ENCODE measurements around the gene KIF18A. TPM values are rescaled to one million over a fixed set of nuclear protein-coding genes. Genes with fewer than 3 reads are reported as not detected.

The KIF18A gene
- total RNA-seq, 2 experiments from 2014 or later: 36.4 to 42.3 TPM

DNA sequence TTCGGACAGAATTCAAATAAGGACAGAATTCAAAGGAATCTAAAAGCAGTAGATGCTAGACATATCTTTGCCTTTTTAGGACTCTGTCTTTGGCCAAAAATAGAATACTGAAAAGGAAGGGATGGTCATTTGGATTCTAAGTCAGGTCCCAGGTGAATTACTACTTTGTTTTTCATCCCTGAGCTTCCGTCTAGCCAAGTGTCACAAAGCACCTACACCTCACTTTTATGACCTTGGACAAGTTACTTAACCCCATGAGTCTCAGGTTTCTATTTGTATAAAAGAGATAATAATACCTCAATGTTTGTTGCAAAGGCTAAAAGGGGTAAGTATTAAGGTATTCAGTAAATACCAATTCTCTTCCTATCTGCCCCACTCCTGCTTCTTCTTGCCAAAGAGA lies 7.3 kb downstream of the KIF18A start:
- peaks cover 100% of the 10 kb centered on the region for H3K79me2 ChIP-seq (ENCODE audit: insufficient read depth, low read depth, low read length)
- no peaks in the 10 kb centered on the region for H3K9me2 ChIP-seq (ENCODE audit: insufficient read depth, low read length)
- H3K36me3 ChIP-seq (ENCODE audit: insufficient read depth, low read length): peaks cover 66% of the 10 kb centered on the region
- no TSS peak for BruUV-seq (replicated peaks)
- CTCF ChIA-PET (ENCODE audit: unreplicated experiment): no interaction called here
- H2AFZ ChIP-seq (ENCODE audit: low read length): no peak overlapping the region
- POLR2A ChIA-PET: interaction anchor here (0.8 to 0.9 kb wide), 2 partner anchors 11 to 1816 kb away, joined by 3 read pairs; no protein-coding TSS in a partner anchor
- peaks cover 42% of the 10 kb centered on the region for H4K20me1 ChIP-seq (ENCODE audit: insufficient read depth, low read length)
- intact Hi-C loops (cut with micrococcal nuclease; ENCODE audit: unreplicated experiment): no loop called here
- no peaks in the 10 kb centered on the region for H3K9me3 ChIP-seq (ENCODE audit: low read length)
- H3K4me3 ChIP-seq (ENCODE audit: low read depth, low read length, poor library complexity, severe bottlenecking): no peak overlapping the region
- H3K4me1 ChIP-seq (ENCODE audit: insufficient read depth, low read length, poor library complexity, severe bottlenecking): peaks cover 17% of the 10 kb centered on the region
- TF ChIP-seq, protein P1, sequence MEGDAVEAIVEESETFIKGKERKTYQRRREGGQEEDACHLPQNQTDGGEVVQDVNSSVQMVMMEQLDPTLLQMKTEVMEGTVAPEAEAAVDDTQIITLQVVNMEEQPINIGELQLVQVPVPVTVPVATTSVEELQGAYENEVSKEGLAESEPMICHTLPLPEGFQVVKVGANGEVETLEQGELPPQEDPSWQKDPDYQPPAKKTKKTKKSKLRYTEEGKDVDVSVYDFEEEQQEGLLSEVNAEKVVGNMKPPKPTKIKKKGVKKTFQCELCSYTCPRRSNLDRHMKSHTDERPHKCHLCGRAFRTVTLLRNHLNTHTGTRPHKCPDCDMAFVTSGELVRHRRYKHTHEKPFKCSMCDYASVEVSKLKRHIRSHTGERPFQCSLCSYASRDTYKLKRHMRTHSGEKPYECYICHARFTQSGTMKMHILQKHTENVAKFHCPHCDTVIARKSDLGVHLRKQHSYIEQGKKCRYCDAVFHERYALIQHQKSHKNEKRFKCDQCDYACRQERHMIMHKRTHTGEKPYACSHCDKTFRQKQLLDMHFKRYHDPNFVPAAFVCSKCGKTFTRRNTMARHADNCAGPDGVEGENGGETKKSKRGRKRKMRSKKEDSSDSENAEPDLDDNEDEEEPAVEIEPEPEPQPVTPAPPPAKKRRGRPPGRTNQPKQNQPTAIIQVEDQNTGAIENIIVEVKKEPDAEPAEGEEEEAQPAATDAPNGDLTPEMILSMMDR (conservative IDR thresholded peaks at IDR 0.05; ENCODE audit: low read length): no peak
- no peak for TF ChIP-seq EZH2phosphoT487 (IDR thresholded peaks at IDR 0.05; ENCODE audit: borderline replicate concordance, low read depth, low read length)
- H3K4me2 ChIP-seq (ENCODE audit: low read length): no peak overlapping the region
- H3K27ac ChIP-seq (ENCODE audit: low read depth, low read length, poor library complexity, severe bottlenecking): no peak overlapping the region
- DNase-seq (ENCODE audit: low spot score): no peak

- Histone ChIP-seq H3K4me3 (ENCODE audit: low read depth, low read length, poor library complexity, severe bottlenecking) (no peak overlapping the region), H3K9me3 (ENCODE audit: low read length) (no peaks in the 10 kb centered on the region), H3K9me2 (ENCODE audit: insufficient read depth, low read length) (no peaks in the 10 kb centered on the region), H3K79me2 (ENCODE audit: insufficient read depth, low read depth, low read length) (peaks cover 100% of the 10 kb centered on the region), H4K20me1 (ENCODE audit: insufficient read depth, low read length) (peaks cover 45% of the 10 kb centered on the region), H3K4me2 (ENCODE audit: low read length) (no peak overlapping the region), H3K36me3 (ENCODE audit: insufficient read depth, low read length) (peaks cover 75% of the 10 kb centered on the region), H2AFZ (ENCODE audit: low read length) (no peak overlapping the region), H3K4me1 (ENCODE audit: insufficient read depth, low read length, poor library complexity, severe bottlenecking) (peaks cover 8% of the 10 kb centered on the region), H3K27ac (ENCODE audit: low read depth, low read length, poor library complexity, severe bottlenecking) (no peak overlapping the region)
- TF ChIP-seq, protein P1 (conservative IDR thresholded peaks at IDR 0.05; ENCODE audit: low read length): no peak
- TF ChIP-seq EZH2phosphoT487 (IDR thresholded peaks at IDR 0.05; ENCODE audit: borderline replicate concordance, low read depth, low read length): no peak
- intact Hi-C loops (cut with micrococcal nuclease; ENCODE audit: unreplicated experiment): no loop called here
- no peak for DNase-seq (ENCODE audit: low spot score)
- POLR2A ChIA-PET: interaction anchor here (0.8 to 0.9 kb wide), 2 partner anchors 10 to 1815 kb away, joined by 3 read pairs; no protein-coding TSS in a partner anchor
- CTCF ChIA-PET (ENCODE audit: unreplicated experiment): no interaction called here
- BruUV-seq (replicated peaks): no TSS peak
Measured at GRCh38 chr11:28099715-28100114, 8.2 kb downstream of the KIF18A start.

DNA sequence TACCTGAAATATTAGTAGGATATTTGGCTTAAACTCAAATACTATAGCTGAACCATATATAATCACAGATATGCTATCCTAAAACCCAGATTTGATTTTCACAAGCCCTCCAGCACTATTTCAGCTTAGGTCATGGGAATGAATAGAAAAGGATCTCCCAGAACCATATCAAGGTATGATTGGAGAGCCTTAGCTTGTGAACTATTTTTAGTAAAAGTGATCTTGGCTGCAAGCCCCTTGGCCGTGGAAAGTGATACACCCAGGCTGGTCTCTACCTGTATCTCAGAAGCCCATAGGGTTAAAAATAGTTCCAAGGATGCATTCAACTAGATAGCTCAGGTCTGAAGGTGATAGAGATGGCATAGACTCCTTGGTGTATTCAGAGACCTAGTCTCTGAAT lies 9.7 kb downstream of the KIF18A start:
- no TSS peak for BruUV-seq (replicated peaks)

More for the DNA sequence above, 9.7 kb downstream of the KIF18A start:
- peaks cover 33% of the 10 kb centered on the region for H4K20me1 ChIP-seq (ENCODE audit: insufficient read depth, low read length)
- no peak for DNase-seq (ENCODE audit: low spot score)
- intact Hi-C loops (cut with micrococcal nuclease; ENCODE audit: unreplicated experiment): no loop called here
- H3K4me3 ChIP-seq (ENCODE audit: low read depth, low read length, poor library complexity, severe bottlenecking): no peak overlapping the region
- H2AFZ ChIP-seq (ENCODE audit: low read length): no peak overlapping the region
- H3K9me2 ChIP-seq (ENCODE audit: insufficient read depth, low read length): no peaks in the 10 kb centered on the region
- no peaks in the 10 kb centered on the region for H3K9me3 ChIP-seq (ENCODE audit: low read length)
- no peak overlapping the region for H3K27ac ChIP-seq (ENCODE audit: low read depth, low read length, poor library complexity, severe bottlenecking)
- no peaks in the 10 kb centered on the region for H3K4me1 ChIP-seq (ENCODE audit: insufficient read depth, low read length, poor library complexity, severe bottlenecking)
- TF ChIP-seq EZH2phosphoT487 (IDR thresholded peaks at IDR 0.05; ENCODE audit: borderline replicate concordance, low read depth, low read length): no peak
- TF ChIP-seq, protein P1 (conservative IDR thresholded peaks at IDR 0.05; ENCODE audit: low read length): no peak
- peaks cover 100% of the 10 kb centered on the region for H3K79me2 ChIP-seq (ENCODE audit: insufficient read depth, low read depth, low read length)
- peaks cover 88% of the 10 kb centered on the region for H3K36me3 ChIP-seq (ENCODE audit: insufficient read depth, low read length)
- CTCF ChIA-PET (ENCODE audit: unreplicated experiment): interaction anchor here (0.9 kb wide), 1 partner anchor 9 kb away, joined by 3 read pairs; no protein-coding TSS in a partner anchor
- H3K4me2 ChIP-seq (ENCODE audit: low read length): no peak overlapping the region
- POLR2A ChIA-PET: interaction anchor here (1.1 to 3.1 kb wide), 3 partner anchors 9 to 23 kb away, joined by 3 to 38 read pairs (median 7); partner anchors contain the start of genes KIF18A and METTL15
